CD4-positive, alpha-beta T cell (primary cell): Measurements from ENCODE around the gene SEL1L3. TPM values are rescaled to one million over a fixed set of nuclear protein-coding genes. Genes with fewer than 3 reads are reported as not detected.

ENCODE experiments used
- ATAC-seq: fragments of 200-7000 bp; cut with Tn5 transposase; one replicate; pipeline ENCODE4 v1.10.0; 2022; ENCODE audit warnings: mild to moderate bottlenecking; ENCODE audit not compliant: poor library complexity
- CTCF ChIA-PET: fragments of 350-600 bp; sonication (Branson Sonifier 250); formaldehyde crosslinking; loops from one replicate; lab custom pipeline; 2021; ENCODE audit warnings: antibody characterized with exemption, inconsistent platforms; lab: Charles Lee
- POLR2A ChIA-PET: fragments of 350-600 bp; sonication (Branson Sonifier 250); formaldehyde crosslinking; loops from one replicate; lab custom pipeline; 2021; ENCODE audit warnings: antibody characterized with exemption, inconsistent platforms; lab: Charles Lee
- DNase-seq, 14 experiments: peaks; one replicate each; pipeline ENCODE4 v3.0.0-alpha.2; 2013 to 2020; ENCODE audit warnings: mixed read lengths in 2 of 14
- H3K27ac ChIP-seq, 2 donors: one replicate each; pipeline versions ENCODE4 v1.5.1 to v1.7.0; 2013; ENCODE audit warnings: low read length in 2 of 2, low read depth in 1 of 2, mild to moderate bottlenecking in 1 of 2
- H3K27me3 ChIP-seq, 2 experiments: 1 replicate in 1 of 2; 2 replicates in 1 of 2; pipeline versions ENCODE4 v1.6.1 to v1.7.0; 2013; ENCODE audit warnings: low read length in 2 of 2, control low read depth in 1 of 2, mild to moderate bottlenecking in 1 of 2, moderate library complexity in 1 of 2; ENCODE audit not compliant: insufficient read depth in 2 of 2, control insufficient read depth in 1 of 2
- H3K36me3 ChIP-seq: one replicate; pipeline ENCODE4 v1.6.1; 2013; ENCODE audit warnings: low read length, control low read depth; ENCODE audit not compliant: insufficient read depth
- H3K4me1 ChIP-seq: one replicate; pipeline ENCODE4 v1.6.1; 2013; ENCODE audit warnings: low read length, control low read depth; ENCODE audit not compliant: insufficient read depth
- H3K4me3 ChIP-seq: one replicate; pipeline ENCODE4 v1.5.1; 2013; ENCODE audit warnings: mild to moderate bottlenecking, low read length, moderate library complexity
- H3K9me3 ChIP-seq, 2 experiments: 1 replicate in 1 of 2; 2 replicates in 1 of 2; pipeline versions ENCODE4 v1.6.1 to v1.7.0; 2013; ENCODE audit warnings: low read length in 2 of 2, mild to moderate bottlenecking in 2 of 2, control low read depth in 1 of 2, moderate library complexity in 1 of 2; ENCODE audit not compliant: control insufficient read depth in 1 of 2, insufficient read depth in 1 of 2
- H3K27ac Mint-ChIP-seq: one replicate; pipeline ENCODE4 v1.8.0; 2020; ENCODE audit warnings: mixed read lengths
- H3K27me3 Mint-ChIP-seq: one replicate; pipeline ENCODE4 v1.8.0; 2021; ENCODE audit warnings: mixed read lengths
- H3K36me3 Mint-ChIP-seq: one replicate; pipeline ENCODE4 v1.8.0; 2021; ENCODE audit warnings: low read depth, mixed read lengths
- H3K4me1 Mint-ChIP-seq: one replicate; pipeline ENCODE4 v1.8.0; 2021; ENCODE audit warnings: low read depth, mixed read lengths
- H3K4me3 Mint-ChIP-seq: one replicate; pipeline ENCODE4 v1.8.0; 2020; ENCODE audit warnings: mild to moderate bottlenecking, mixed read lengths
- H3K9me3 Mint-ChIP-seq: one replicate; pipeline ENCODE4 v1.8.0; 2020; ENCODE audit warnings: mixed read lengths
- intact Hi-C, 2 experiments: fragments of 100-400 bp; cut with DNase I in 1 of 2; cut with micrococcal nuclease in 1 of 2; formaldehyde crosslinking; loops; one replicate each; pipeline versions ENCODE4 v1.15.1 to v1.9.0; 2023 to 2025; cut with DNase I, micrococcal nuclease
- total RNA-seq, 174 experiments: library from RNA in 2 of 174; stranded (reverse) in 2 of 174; gene quantifications; one replicate each; pipeline ENCODE4 v1.2.3 and lab custom pipeline; 2021 to 2026
- TF ChIP-seq, protein P1 (sequence below): fragments of 200-600 bp; IDR thresholded peaks from one replicate; pipeline ENCODE4 v1.8.0; 2022; ENCODE audit warnings: antibody characterized with exemption, mild to moderate bottlenecking

Gene SEL1L3
- total RNA-seq, 2 experiments from 2014 or later = 34.9 to 36.5 TPM

DNA sequence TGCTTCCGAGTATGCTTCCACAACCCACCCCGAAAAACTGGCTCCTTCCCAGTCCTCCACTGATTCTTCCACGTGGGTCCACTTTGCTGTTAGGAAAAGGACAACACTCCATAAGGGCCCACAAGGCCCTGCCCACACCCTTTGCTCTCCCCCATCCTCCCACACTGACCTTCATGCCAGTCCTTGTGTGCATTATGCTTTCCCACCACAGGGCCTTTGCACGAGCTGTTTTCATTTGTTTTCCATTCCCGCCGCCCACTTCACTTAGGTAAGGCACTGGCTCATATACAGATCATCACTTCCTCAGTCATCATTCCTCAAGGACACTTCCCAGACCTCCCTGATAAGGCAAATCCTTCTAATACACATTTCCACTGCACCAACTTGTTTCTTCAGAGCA, 16.8 kb upstream of the SEL1L3 start:
- Histone ChIP-seq H3K27ac (no peak overlapping the region), H3K36me3 (no peaks in the 10 kb centered on the region), H3K4me1 (no peaks in the 10 kb centered on the region), H3K4me3 (no peak overlapping the region), H3K27me3 (no peaks in the 10 kb centered on the region), H3K9me3 (no peaks in the 10 kb centered on the region)
- ATAC-seq (no peak), DNase-seq (no peak)
- no peaks in the 10 kb centered on the region for H3K4me1 Mint-ChIP-seq
- H3K27ac Mint-ChIP-seq = no peak overlapping the region
- peaks cover 4% of the 10 kb centered on the region for H3K27me3 Mint-ChIP-seq
- no peaks in the 10 kb centered on the region for H3K9me3 Mint-ChIP-seq
- ChIA-PET POLR2A (no interaction called here), CTCF (no interaction called here)
- TF ChIP-seq, protein P1, sequence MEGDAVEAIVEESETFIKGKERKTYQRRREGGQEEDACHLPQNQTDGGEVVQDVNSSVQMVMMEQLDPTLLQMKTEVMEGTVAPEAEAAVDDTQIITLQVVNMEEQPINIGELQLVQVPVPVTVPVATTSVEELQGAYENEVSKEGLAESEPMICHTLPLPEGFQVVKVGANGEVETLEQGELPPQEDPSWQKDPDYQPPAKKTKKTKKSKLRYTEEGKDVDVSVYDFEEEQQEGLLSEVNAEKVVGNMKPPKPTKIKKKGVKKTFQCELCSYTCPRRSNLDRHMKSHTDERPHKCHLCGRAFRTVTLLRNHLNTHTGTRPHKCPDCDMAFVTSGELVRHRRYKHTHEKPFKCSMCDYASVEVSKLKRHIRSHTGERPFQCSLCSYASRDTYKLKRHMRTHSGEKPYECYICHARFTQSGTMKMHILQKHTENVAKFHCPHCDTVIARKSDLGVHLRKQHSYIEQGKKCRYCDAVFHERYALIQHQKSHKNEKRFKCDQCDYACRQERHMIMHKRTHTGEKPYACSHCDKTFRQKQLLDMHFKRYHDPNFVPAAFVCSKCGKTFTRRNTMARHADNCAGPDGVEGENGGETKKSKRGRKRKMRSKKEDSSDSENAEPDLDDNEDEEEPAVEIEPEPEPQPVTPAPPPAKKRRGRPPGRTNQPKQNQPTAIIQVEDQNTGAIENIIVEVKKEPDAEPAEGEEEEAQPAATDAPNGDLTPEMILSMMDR = no peak
- intact Hi-C loops = no loop called here
- no peak overlapping the region for H3K4me3 Mint-ChIP-seq
- H3K36me3 Mint-ChIP-seq = no peaks in the 10 kb centered on the region

DNA sequence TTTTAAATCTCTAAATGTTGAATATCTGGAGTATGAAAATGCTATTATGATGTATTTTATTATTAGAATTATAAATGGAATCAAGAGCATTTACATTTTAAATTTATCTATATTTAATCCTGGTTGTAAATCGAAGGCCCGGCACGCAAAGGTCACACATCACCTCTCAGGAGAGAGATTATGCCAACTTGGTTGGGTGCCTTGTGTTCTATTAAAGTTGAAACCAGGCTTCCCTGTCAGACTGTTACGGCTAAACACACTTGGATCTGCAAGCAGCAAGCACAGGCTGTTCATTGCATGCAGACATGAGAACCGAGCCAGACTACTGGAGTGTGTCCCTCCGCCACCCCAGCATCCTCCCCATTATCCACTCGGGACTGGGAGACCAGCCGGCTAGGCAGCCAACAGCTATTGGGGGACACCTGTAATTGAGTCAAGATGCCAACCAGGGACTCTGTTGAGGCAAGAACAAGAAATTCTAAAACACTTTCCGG, 16.4 kb upstream of the SEL1L3 start:
- TF ChIP-seq, protein P1 = no peak

DNA sequence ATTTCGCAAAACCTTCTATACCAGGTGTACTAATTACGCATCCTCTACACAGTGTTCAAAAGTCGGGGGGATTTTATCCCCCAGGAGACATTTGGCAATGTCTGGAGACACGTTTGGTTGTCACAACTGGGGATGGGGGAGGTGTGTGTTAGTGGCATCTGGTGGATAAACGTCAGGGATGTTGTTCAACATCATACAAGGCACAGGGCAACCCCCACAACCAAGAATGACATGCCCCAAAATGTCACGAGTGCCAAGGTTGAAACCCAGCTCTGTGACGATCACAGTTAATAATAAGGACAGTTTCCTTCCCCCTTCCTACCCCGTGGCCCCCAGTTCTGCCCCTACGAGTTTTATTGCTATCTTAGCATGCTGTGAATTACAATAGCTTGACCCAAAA, 15.9 kb upstream of the SEL1L3 start:
- Mint-ChIP-seq H3K27me3 (peaks cover 4% of the 10 kb centered on the region), H3K9me3 (no peaks in the 10 kb centered on the region), H3K36me3 (no peaks in the 10 kb centered on the region), H3K27ac (no peak overlapping the region), H3K4me1 (no peaks in the 10 kb centered on the region), H3K4me3 (no peak overlapping the region)
- Histone ChIP-seq H3K36me3 (no peaks in the 10 kb centered on the region), H3K27me3 (no peaks in the 10 kb centered on the region), H3K9me3 (no peaks in the 10 kb centered on the region), H3K4me3 (no peak overlapping the region), H3K4me1 (no peaks in the 10 kb centered on the region), H3K27ac (no peak overlapping the region)
- POLR2A ChIA-PET = no interaction called here
- DNase-seq (peak in 1 of 14 experiments; percentile 26), ATAC-seq (no peak)
- CTCF ChIA-PET = no interaction called here
- TF ChIP-seq, protein P1 = no peak
- intact Hi-C loops = no loop called here

More for the DNA sequence above, 16.4 kb upstream of the SEL1L3 start:
- Histone ChIP-seq H3K36me3 (no peaks in the 10 kb centered on the region), H3K4me1 (no peaks in the 10 kb centered on the region), H3K9me3 (no peaks in the 10 kb centered on the region), H3K4me3 (no peak overlapping the region), H3K27me3 (no peaks in the 10 kb centered on the region), H3K27ac (no peak overlapping the region)
- Mint-ChIP-seq H3K27me3 (peaks cover 4% of the 10 kb centered on the region), H3K27ac (no peak overlapping the region), H3K9me3 (no peaks in the 10 kb centered on the region), H3K4me1 (no peaks in the 10 kb centered on the region), H3K4me3 (no peak overlapping the region), H3K36me3 (no peaks in the 10 kb centered on the region)
- ChIA-PET POLR2A (no interaction called here), CTCF (no interaction called here)
- ATAC-seq (no peak), DNase-seq (no peak)
- intact Hi-C loops = no loop called here
